Epithelial cell of esophagus (primary cell): Measurements from ENCODE around the gene NTM.
"Not testable (repeated sequence)": the region's sequence is repeated elsewhere in the genome, so short reads cannot be mapped to it uniquely, and the experiment has no call there.

Experiments used
- DNase-seq: peaks from one replicate; pipeline ENCODE4 v3.0.0; 2010; ENCODE audit warnings: low read depth
- H3K4me3 ChIP-seq: 2 replicates; pipeline ENCODE4 v1.5.1; 2011; ENCODE audit warnings: mild to moderate bottlenecking, low read length, control low read depth
- TF ChIP-seq, protein P1 (sequence below): IDR thresholded peaks from 2 replicates; pipeline ENCODE4 v1.5.1; 2011; ENCODE audit warnings: low read depth, mild to moderate bottlenecking, low read length, control low read depth, inconsistent platforms; ENCODE audit not compliant: insufficient read depth; ENCODE audit errors: missing control alignments

NTM gene

DNA sequence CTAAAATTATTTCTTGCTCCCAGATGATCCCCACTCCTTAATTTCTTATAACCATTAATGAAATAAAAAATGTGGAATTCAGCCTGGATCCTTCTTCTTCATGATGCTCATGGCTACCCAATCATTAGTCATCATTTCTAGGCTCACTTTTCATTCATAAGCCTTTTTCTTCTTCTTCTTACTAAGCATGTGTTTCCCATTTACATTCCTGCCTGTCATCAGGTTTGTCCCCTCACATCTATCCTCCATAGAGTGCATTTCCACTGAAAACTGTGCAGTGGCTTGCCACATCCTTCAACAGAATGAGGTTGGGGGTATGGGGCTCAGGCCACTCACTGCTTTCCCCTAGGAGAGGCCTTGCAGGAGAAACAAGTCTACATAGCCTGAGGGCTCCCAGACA, 35.8 kb upstream of the NTM start:
- TF ChIP-seq, protein P1, sequence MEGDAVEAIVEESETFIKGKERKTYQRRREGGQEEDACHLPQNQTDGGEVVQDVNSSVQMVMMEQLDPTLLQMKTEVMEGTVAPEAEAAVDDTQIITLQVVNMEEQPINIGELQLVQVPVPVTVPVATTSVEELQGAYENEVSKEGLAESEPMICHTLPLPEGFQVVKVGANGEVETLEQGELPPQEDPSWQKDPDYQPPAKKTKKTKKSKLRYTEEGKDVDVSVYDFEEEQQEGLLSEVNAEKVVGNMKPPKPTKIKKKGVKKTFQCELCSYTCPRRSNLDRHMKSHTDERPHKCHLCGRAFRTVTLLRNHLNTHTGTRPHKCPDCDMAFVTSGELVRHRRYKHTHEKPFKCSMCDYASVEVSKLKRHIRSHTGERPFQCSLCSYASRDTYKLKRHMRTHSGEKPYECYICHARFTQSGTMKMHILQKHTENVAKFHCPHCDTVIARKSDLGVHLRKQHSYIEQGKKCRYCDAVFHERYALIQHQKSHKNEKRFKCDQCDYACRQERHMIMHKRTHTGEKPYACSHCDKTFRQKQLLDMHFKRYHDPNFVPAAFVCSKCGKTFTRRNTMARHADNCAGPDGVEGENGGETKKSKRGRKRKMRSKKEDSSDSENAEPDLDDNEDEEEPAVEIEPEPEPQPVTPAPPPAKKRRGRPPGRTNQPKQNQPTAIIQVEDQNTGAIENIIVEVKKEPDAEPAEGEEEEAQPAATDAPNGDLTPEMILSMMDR, result no peak
- DNase-seq, result no peak
- H3K4me3 ChIP-seq, result no peak overlapping the region

DNA sequence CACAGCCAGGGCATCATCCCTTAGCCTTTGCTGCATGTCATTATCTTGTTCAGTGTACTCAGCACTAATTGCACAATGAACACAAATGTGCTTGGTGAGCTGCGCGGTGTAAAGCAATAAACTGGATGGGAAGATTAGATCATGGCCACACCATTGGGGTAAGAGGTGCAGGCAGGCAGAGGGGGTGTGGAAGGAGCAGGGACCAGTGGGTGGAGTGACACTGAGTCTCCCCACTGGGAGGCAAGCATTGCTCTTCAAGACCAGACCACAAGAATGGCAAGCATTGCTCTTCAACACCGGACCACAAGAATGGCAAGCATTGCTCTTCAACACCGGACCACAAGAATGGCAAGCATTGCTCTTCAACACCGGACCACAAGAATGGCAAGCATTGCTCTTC, 28.5 kb upstream of the NTM start:
- DNase-seq, H3K4me3 ChIP-seq: not testable (repeated sequence)

DNA sequence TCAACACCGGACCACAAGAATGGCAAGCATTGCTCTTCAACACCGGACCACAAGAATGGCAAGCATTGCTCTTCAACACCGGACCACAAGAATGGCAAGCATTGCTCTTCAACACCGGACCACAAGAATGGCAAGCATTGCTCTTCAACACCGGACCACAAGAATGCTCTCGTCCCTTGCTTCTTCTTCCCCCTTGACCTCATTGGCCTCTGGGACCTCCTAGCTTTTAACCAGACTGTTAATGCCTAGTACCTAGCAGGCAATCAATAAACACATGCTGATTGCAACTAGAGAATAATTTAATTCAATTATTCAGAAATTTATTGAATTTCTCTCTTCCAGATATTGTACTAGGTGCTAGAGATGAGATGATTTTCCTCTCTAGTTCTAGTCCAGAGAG, 28.0 kb upstream of the NTM start:
- H3K4me3 ChIP-seq, DNase-seq: not testable (repeated sequence)

DNA sequence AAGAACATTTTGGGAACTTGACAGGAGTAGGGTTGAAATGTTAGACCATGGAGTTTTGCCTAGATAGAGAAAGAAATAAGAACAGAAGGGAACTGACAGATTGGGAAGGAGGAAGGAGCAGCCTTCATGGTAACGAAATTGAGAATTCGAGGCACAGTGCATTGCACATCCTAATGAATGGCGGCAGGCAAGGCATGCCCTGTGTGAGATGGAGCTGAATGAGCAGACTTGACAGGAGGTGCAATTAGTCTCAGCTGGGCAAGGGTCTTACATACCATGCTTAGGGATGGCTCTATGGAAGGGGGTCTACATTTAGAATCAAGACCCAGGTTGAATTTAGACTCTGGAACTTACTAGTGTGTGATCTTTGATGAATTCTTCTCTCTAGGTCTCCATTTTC, 25.0 kb upstream of the NTM start:
- DNase-seq, result no peak
- TF ChIP-seq, protein P1, result no peak
- no peak overlapping the region for H3K4me3 ChIP-seq

DNA sequence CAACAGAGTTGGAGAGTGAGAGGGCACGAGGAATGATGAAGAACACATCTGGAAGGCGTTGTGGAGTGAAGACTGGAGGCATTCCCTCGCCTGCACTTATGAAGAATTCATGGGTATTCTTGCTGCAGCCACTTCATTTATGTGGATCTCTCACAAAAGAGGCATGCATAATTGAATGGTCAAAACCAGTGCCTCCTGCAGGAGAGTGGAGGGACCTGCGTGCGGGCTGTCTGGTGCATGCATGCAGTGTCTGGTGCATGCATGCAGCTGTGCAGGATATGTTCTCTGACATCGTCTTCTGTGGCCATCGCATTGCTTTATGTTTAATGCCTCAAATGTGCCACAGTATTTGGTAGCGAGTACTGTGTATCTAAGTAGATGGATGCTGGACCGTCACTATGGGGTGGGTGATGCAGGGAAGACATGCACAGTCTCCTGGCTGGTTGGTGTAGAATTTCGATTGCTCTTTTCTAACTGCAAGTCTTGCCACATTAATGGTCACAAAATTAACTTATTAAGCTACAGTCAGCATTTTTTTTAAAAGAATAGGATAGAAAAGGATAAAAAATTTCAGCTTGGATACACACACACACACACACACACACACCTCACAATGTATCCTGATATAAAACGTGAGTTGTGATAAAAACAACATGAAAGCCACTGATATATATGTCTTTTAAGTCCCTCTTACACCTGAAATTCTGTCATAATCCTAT, 20.9 kb upstream of the NTM start:
- no peak for DNase-seq
- no peak overlapping the region for H3K4me3 ChIP-seq
- TF ChIP-seq, protein P1, result no peak

DNA sequence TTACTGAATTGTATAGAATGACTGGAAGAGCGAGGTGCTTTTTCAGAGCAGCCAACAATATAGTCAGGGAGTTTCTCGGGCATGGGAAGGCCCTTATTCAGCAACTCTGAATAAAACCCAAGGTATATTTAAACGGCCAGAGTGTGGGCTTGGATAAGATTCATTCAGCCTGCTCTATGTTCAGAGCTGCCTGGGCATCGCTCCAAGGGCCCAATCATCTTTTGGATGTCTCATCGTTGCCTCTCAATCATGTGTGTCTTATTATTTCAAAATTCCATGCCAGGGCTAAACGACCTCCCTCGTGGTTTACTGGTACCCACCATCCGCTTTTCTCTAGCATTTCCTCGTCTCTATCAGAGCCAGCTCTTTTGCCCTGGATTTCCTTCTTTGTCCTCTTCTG, 19.5 kb upstream of the NTM start:
- no peak for DNase-seq
- TF ChIP-seq, protein P1, result no peak
- H3K4me3 ChIP-seq, result no peak overlapping the region

DNA sequence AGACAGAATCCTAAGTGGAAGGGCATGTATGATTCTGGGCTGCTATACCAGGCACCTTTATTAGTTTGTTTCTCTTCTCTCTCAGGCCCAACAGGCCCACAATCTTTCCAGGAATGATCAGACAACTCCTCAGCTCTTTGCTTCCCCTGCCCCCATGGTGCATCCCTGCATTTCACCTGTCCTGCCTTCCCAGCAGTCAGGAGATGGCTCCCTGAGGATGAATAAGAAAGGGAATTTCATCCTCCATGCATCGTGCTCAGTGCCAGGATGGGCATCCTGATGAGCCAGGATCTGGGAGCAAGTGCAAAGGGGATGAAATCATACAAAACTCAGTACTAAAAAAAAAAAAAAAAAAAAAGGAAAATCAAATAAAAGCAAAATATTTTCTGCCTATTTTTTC, 18.6 kb upstream of the NTM start:
- H3K4me3 ChIP-seq, result no peak overlapping the region
- TF ChIP-seq, protein P1, result no peak
- no peak for DNase-seq

DNA sequence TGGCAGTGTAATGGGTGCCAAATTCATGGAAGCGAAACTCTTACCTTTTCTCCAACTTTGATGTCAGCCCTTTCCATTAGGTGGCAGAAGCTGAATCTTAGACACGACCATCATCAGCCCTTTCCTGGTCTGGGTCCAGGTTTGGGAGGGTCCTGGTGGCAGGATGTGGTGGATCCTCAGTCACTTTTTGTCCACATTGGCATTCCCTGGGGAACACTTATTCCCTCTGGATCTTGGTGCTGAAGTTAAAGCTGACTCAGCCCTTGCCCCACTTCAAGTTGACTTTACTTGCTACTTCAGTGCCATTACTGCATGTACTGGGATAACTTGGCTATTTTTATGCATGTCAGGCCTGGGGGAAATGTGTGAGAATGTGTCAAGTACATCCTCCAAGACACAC, 16.6 kb upstream of the NTM start:
- no peak for DNase-seq
- no peak overlapping the region for H3K4me3 ChIP-seq
- TF ChIP-seq, protein P1, result no peak
